HepG2 (cell line): Measurements from ENCODE around the gene CYP4F8. TPM values are rescaled to one million over a fixed set of nuclear protein-coding genes. Genes with fewer than 3 reads are reported as not detected.
"Not testable (repeated sequence)": the region's sequence is repeated elsewhere in the genome, so short reads cannot be mapped to it uniquely, and the experiment has no call there.

ENCODE experiments used
- ATAC-seq: fragments of 200-7000 bp; cut with Tn5 transposase; 3 replicates; pipeline ENCODE4 v1.9.1; 2020; ENCODE audit warnings: mild to moderate bottlenecking, moderate library complexity
- BruUV-seq: library from RNA; stranded (reverse); fragments of 400-500 nt; replicated peaks from 2 replicates; lab custom pipeline; 2021; lab: Mats Ljungman, UMichigan
- CTCF ChIA-PET: fragments of 300-600 bp; formaldehyde crosslinking; extraction: SDS; loops from one replicate; lab custom pipeline; 2021; ENCODE audit warnings: low total read pairs, inconsistent platforms, low intra/inter-chr PET ratio; lab: Yijun Ruan, JAX
- POLR2A ChIA-PET: fragments of 350-600 bp; sonication (Branson Sonifier 250); formaldehyde crosslinking; loops from one replicate; lab custom pipeline; 2020; ENCODE audit warnings: antibody characterized with exemption, inconsistent platforms; lab: Yijun Ruan, JAX
- DNase-seq: peaks from one replicate; pipeline ENCODE4 v3.0.0-alpha.2; 2015; ENCODE audit warnings: low spot score
- FAIRE-seq: peaks from 3 replicates; lab custom pipeline; 2011; peaks lifted over from hg19 to GRCh38; lab: Jason Lieb, UNC
- H2AFZ ChIP-seq: one replicate; pipeline ENCODE4 v1.6.1; 2011; ENCODE audit warnings: low read length, inconsistent platforms
- H3K27ac ChIP-seq: fragments of 300-600 bp; 3 replicates; pipeline ENCODE4 v1.8.0; 2011; ENCODE audit warnings: mixed run types, mild to moderate bottlenecking, mixed read lengths, low read length, inconsistent platforms; ENCODE audit not compliant: insufficient read depth; ENCODE audit errors: extremely low read length
- H3K27me3 ChIP-seq, 2 experiments: fragments of 200-600 bp in 1 of 2; 2 replicates in 1 of 2; 3 replicates in 1 of 2; pipeline versions ENCODE4 v1.6.0 to v1.8.0; 2011; ENCODE audit warnings: low read length in 2 of 2, mild to moderate bottlenecking in 2 of 2, moderate library complexity in 2 of 2, inconsistent platforms in 1 of 2; ENCODE audit not compliant: insufficient read depth in 2 of 2, control insufficient read depth in 1 of 2
- H3K36me3 ChIP-seq, 2 experiments: fragments of 200-600 bp in 1 of 2; replicated peaks in 1 of 2; 2 replicates in 1 of 2; 3 replicates in 1 of 2; pipeline versions ENCODE4 v1.5.1 to v1.8.0; 2011; ENCODE audit warnings: low read length in 2 of 2, inconsistent platforms in 1 of 2; ENCODE audit not compliant: insufficient read depth in 2 of 2, control insufficient read depth in 1 of 2
- H3K4me1 ChIP-seq: 2 replicates; pipeline ENCODE4 v1.5.1; 2012; ENCODE audit warnings: low read length, inconsistent platforms; ENCODE audit not compliant: insufficient read depth
- H3K4me2 ChIP-seq: 2 replicates; pipeline ENCODE4 v1.6.0; 2011; ENCODE audit warnings: low read depth, low read length, inconsistent platforms
- H3K4me3 ChIP-seq, 3 experiments: fragments of 200-600 bp in 1 of 3; sonication (generic), shearing (Covaris generic) in 1 of 3; replicated peaks in 1 of 3; 2 replicates each; pipeline ENCODE4 v1.5.1; 2011 to 2016; ENCODE audit warnings: low read length in 3 of 3, inconsistent platforms in 2 of 3, low read depth in 2 of 3, mild to moderate bottlenecking in 2 of 3, control low read depth in 1 of 3, mixed read lengths in 1 of 3; ENCODE audit not compliant: insufficient read depth in 1 of 3
- H3K79me2 ChIP-seq: one replicate; pipeline ENCODE4 v1.6.1; 2011; ENCODE audit warnings: low read length, inconsistent platforms; ENCODE audit not compliant: insufficient read depth
- H3K9ac ChIP-seq: 2 replicates; pipeline ENCODE4 v1.6.0; 2011; ENCODE audit warnings: mild to moderate bottlenecking, low read depth, low read length, inconsistent platforms; ENCODE audit not compliant: insufficient read depth
- H3K9me3 ChIP-seq: 2 replicates; pipeline ENCODE4 v1.5.1; 2012; ENCODE audit warnings: mild to moderate bottlenecking, low read length
- H4K20me1 ChIP-seq: 2 replicates; pipeline ENCODE4 v1.6.0; 2011; ENCODE audit warnings: inconsistent platforms, mild to moderate bottlenecking, low read length, moderate library complexity; ENCODE audit not compliant: insufficient read depth
- CC2D1A ChIP-seq: sonication (generic); formaldehyde crosslinking; IDR thresholded peaks from 2 replicates; pipeline ENCODE4 v1.8.1; 2023; ENCODE audit warnings: mild to moderate bottlenecking, missing genetic modification reagents
- FOXO4 ChIP-seq: sonication (generic); formaldehyde crosslinking; conservative IDR thresholded peaks from 2 replicates; pipeline ENCODE4 v1.8.1; 2023; ENCODE audit warnings: missing genetic modification reagents
- NR2F2 ChIP-seq: IDR thresholded peaks from 2 replicates; pipeline ENCODE4 v1.6.1; 2012; ENCODE audit warnings: low read depth, inconsistent platforms, borderline replicate concordance
- SKI ChIP-seq: fragments of 450-650 bp; IDR thresholded peaks from one replicate; pipeline ENCODE4 v1.6.1; 2018; ENCODE audit warnings: mild to moderate bottlenecking; ENCODE audit not compliant: partially characterized antibody
- SKIL ChIP-seq: sonication (generic); formaldehyde crosslinking; IDR thresholded peaks from 2 replicates; pipeline ENCODE4 v1.8.0; 2022; ENCODE audit warnings: missing genetic modification reagents, mild to moderate bottlenecking, moderate library complexity, borderline replicate concordance
- ZBTB3 ChIP-seq: sonication (generic); formaldehyde crosslinking; IDR thresholded peaks from 2 replicates; pipeline ENCODE4 v1.4.0; 2020; ENCODE audit warnings: low read depth, mild to moderate bottlenecking, moderate library complexity, missing genetic modification reagents, borderline replicate concordance
- ZNF282 ChIP-seq: fragments of 450-650 bp; IDR thresholded peaks from 2 replicates; pipeline ENCODE4 v1.6.1; 2018; ENCODE audit not compliant: partially characterized antibody
- ZNF326 ChIP-seq: sonication (generic); formaldehyde crosslinking; IDR thresholded peaks from 2 replicates; pipeline ENCODE4 v1.4.0; 2020; ENCODE audit warnings: missing genetic modification reagents, borderline replicate concordance
- ZNF790 ChIP-seq: sonication (generic); formaldehyde crosslinking; IDR thresholded peaks from 2 replicates; pipeline ENCODE4 v1.8.0; 2022; ENCODE audit warnings: missing genetic modification reagents, mild to moderate bottlenecking, borderline replicate concordance
- WGBS: methylation state at CpG from one replicate; pipeline ENCODE4 v1.1.6; 2017; ENCODE audit warnings: low lambda C conversion rate; 5-methylcytosine and 5-hydroxymethylcytosine counted together
- in situ Hi-C: cut with HindIII; loops from 2 replicates; pipeline ENCODE4 v1.10.0; 2017; ENCODE audit warnings: low pct_unique_long_range_greater_than_20kb; ENCODE audit not compliant: extremely low pct_ligation_motif_present
- intact Hi-C: fragments of 100-400 bp; cut with micrococcal nuclease; formaldehyde crosslinking; loops from one replicate; pipeline ENCODE4 v1.10.0; 2022; ENCODE audit not compliant: unreplicated experiment
- polyA plus RNA-seq, 8 experiments: library from polyadenylated mRNA; depleted of rRNA in 3 of 8; stranded (reverse) in 7 of 8; unstranded in 1 of 8; fragments of >200 nt; fragmentation: Illumina TruSeq in 4 of 8; extraction: Trizol in 4 of 8; gene quantifications; 2 replicates each; pipeline versions ENCODE4 v1.2.1 to v1.2.3, GENCODE V29; 2011 to 2016; ENCODE audit warnings: low read depth in 4 of 8, missing spikeins in 1 of 8, mixed read lengths in 1 of 8; ENCODE audit not compliant: insufficient read depth in 1 of 8
- total RNA-seq, 5 experiments: library from RNA; depleted of rRNA; stranded (reverse); fragments of >200 nt; fragmentation: Illumina TruSeq; extraction: Trizol; gene quantifications; 2 replicates each; pipeline ENCODE4 v1.2.3, GENCODE V29; 2016; ENCODE audit warnings: low read depth in 1 of 5

CYP4F8 gene
- total and polyA plus RNA-seq, 2 of the 13 experiments (the other 11 are each of a cell fraction or from before 2014, with no cell fraction given), result not detected

- TF ChIP-seq ZNF326 (CRISPR knock-in tag), result no peak
- TF ChIP-seq ZNF282, result no peak
- no peak for TF ChIP-seq FOXO4 (CRISPR knock-in tag)
- TF ChIP-seq NR2F2, result peak; percentile 84
- peak; percentile 89 for TF ChIP-seq SKI
- peak; percentile 32; the same call in 1 of the 2 replicates for TF ChIP-seq ZBTB3 (CRISPR knock-in tag)
- TF ChIP-seq SKIL, result peak; percentile 81
These were observed 25.1 kb upstream of the CYP4F8 start (continued) for GRCh38 chr19:15589760-15590451.

- intact Hi-C loops (no loop called here), in situ Hi-C loops (no loop called here)
- CTCF ChIA-PET, result no interaction called here
- no peak for FAIRE-seq
- no peak for DNase-seq
- ATAC-seq, result no peak
- no peaks in the 10 kb centered on the region for H4K20me1 ChIP-seq
- no peaks in the 10 kb centered on the region for H3K9me3 ChIP-seq
- 4% methylated on average over 4 of the region's 4 CpGs for WGBS
- POLR2A ChIA-PET, result no interaction called here
- H3K36me3 ChIP-seq, result no peaks in the 10 kb centered on the region
- H2AFZ ChIP-seq, result no peak overlapping the region
- H3K9ac ChIP-seq, result no peak overlapping the region
- H3K27me3 ChIP-seq, result no peaks in the 10 kb centered on the region; a peak in 1 of 5 replicates
- no peak for TF ChIP-seq CC2D1A (CRISPR knock-in tag)
- TF ChIP-seq ZNF790 (CRISPR knock-in tag), result peak; percentile 91; the same call in 1 of the 2 replicates
- no peak overlapping the region for H3K4me3 ChIP-seq
- no peaks in the 10 kb centered on the region for H3K79me2 ChIP-seq
- no peak overlapping the region for H3K27ac ChIP-seq
- no TSS peak for BruUV-seq
- H3K4me2 ChIP-seq, result no peak overlapping the region
- H3K4me1 ChIP-seq, result peaks cover 11% of the 10 kb centered on the region
These were observed 23.2 kb upstream of the CYP4F8 start for GRCh38 chr19:15591796-15592195.

- ATAC-seq, POLR2A ChIA-PET, DNase-seq, H3K4me3 ChIP-seq, H3K36me3 ChIP-seq, in situ Hi-C loops, BruUV-seq, H3K79me2 ChIP-seq, H2AFZ ChIP-seq, H3K27me3 ChIP-seq, H4K20me1 ChIP-seq, H3K27ac ChIP-seq, intact Hi-C loops, H3K9ac ChIP-seq, H3K4me2 ChIP-seq, CTCF ChIA-PET, H3K9me3 ChIP-seq, FAIRE-seq: not testable (repeated sequence)
- H3K4me1 ChIP-seq, result peaks cover 11% of the 10 kb centered on the region
- WGBS, result 0% methylated on average over 5 of the region's 5 CpGs
These were observed 22.5 kb upstream of the CYP4F8 start for GRCh38 chr19:15592506-15592905.
